Measurements from ENCODE around the gene HUS1B.

HUS1B gene

GRCh38 chr6:620166-620565, 36.7 kb downstream of the HUS1B start:
- no peak for DNase-seq

GRCh38 chr6:617456-618100, 39.3 kb downstream of the HUS1B start:
- no peak for DNase-seq

GRCh38 chr6:613981-614380, 42.9 kb downstream of the HUS1B start:
- DNase-seq, result no peak

GRCh38 chr6:611928-612327, 45.0 kb downstream of the HUS1B start:
- DNase-seq, result no peak

- DNase-seq, result no peak
Measured at GRCh38 chr6:610882-611281, 46.0 kb downstream of the HUS1B start.

- no peak for DNase-seq
Measured at GRCh38 chr6:609905-610304, 47.0 kb downstream of the HUS1B start.

GRCh38 chr6:606829-607379, 50.0 kb downstream of the HUS1B start:
- no peak for DNase-seq

All from activated CD4-positive, alpha-beta T cell treated with anti-CD3 and anti-CD28 coated beads, Interleukin-2, Interleukin-6, amounts not matched to agents 100 ng/mL and 50 ng/mL, durations not matched to agents 16 hours and 8 hours (primary cell).